ENCODE data around the gene TSPAN8.

TSPAN8 gene

GRCh38 chr12:71183846-71184245, 26.0 kb upstream of the TSPAN8 start:
- Histone ChIP-seq H3K4me3 (ENCODE audit: low read depth, low read length) (no peak overlapping the region), H3K9me3 (ENCODE audit: control insufficient read depth, insufficient read depth, low read depth, low read length) (no peaks in the 10 kb centered on the region), H3K4me1 (ENCODE audit: control insufficient read depth, insufficient read depth, low read length) (no peaks in the 10 kb centered on the region), H3K27ac (ENCODE audit: extremely low read depth, low read depth, low read length) (no peak overlapping the region), H3K36me3 (ENCODE audit: control insufficient read depth in 2 of 2, insufficient read depth in 1 of 2, low read length in 2 of 2) (no peaks in the 10 kb centered on the region)
- TF ChIP-seq ZNF473 (tag by site-specific recombination; IDR thresholded peaks at IDR 0.05) (no peak), ZNF529 (tag by site-specific recombination; IDR thresholded peaks at IDR 0.05; ENCODE audit: insufficient replicate concordance) (no peak), ZSCAN16 (tag by site-specific recombination; IDR thresholded peaks at IDR 0.05) (no peak), ZNF48 (tag by site-specific recombination; IDR thresholded peaks at IDR 0.05) (no peak)
- POLR2A ChIA-PET = no interaction called here
- CTCF ChIA-PET = interaction anchor here (0.6 kb wide), 1 partner anchor 11 kb away, joined by 3 read pairs; no protein-coding TSS in a partner anchor

- Histone ChIP-seq H3K4me3 (ENCODE audit: low read depth, low read length) (no peak overlapping the region), H3K9me3 (ENCODE audit: control insufficient read depth, insufficient read depth, low read depth, low read length) (no peaks in the 10 kb centered on the region), H3K27ac (ENCODE audit: extremely low read depth, low read depth, low read length) (no peak overlapping the region), H3K4me1 (ENCODE audit: control insufficient read depth, insufficient read depth, low read length) (no peaks in the 10 kb centered on the region), H3K36me3 (ENCODE audit: control insufficient read depth in 2 of 2, insufficient read depth in 1 of 2, low read length in 2 of 2) (no peaks in the 10 kb centered on the region)
- ChIA-PET POLR2A (no interaction called here), CTCF (no interaction called here)
- no peak for TF ChIP-seq ZNF701 (tag by site-specific recombination; IDR thresholded peaks at IDR 0.05)
- no peak for TF ChIP-seq ZNF692 (tag by site-specific recombination; IDR thresholded peaks at IDR 0.05)
Observed at GRCh38 chr12:71183018-71183417, 25.2 kb upstream of the TSPAN8 start.

GRCh38 chr12:71178162-71178561, 20.4 kb upstream of the TSPAN8 start:
- CTCF ChIA-PET = no interaction called here
- TF ChIP-seq ZNF433 (tag by site-specific recombination; IDR thresholded peaks at IDR 0.05; ENCODE audit: low read depth) (no peak), ZNF391 (tag by site-specific recombination; IDR thresholded peaks at IDR 0.05; ENCODE audit: borderline replicate concordance, low read depth) (no peak), ZNF155 (tag by site-specific recombination; IDR thresholded peaks at IDR 0.05) (no peak), ZNF596 (tag by site-specific recombination; IDR thresholded peaks at IDR 0.05) (no peak), ZNF274 (IDR thresholded peaks at IDR 0.05; ENCODE audit: low read length) (no peak), ZNF274 (tag by site-specific recombination; IDR thresholded peaks at IDR 0.05; ENCODE audit: borderline replicate concordance) (no peak), ZNF18 (tag by site-specific recombination; IDR thresholded peaks at IDR 0.05) (no peak), ZNF654 (tag by site-specific recombination; IDR thresholded peaks at IDR 0.05; ENCODE audit: low read depth) (no peak), ZNF670 (tag by site-specific recombination; IDR thresholded peaks at IDR 0.05; ENCODE audit: low read depth) (no peak), ZNF510 (tag by site-specific recombination; IDR thresholded peaks at IDR 0.05; ENCODE audit: insufficient replicate concordance) (no peak), ZNF280D (tag by site-specific recombination; IDR thresholded peaks at IDR 0.05) (no peak), GFI1B (tag by site-specific recombination; IDR thresholded peaks at IDR 0.05) (no peak), REPIN1 (tag by site-specific recombination; IDR thresholded peaks at IDR 0.05; ENCODE audit: low read depth) (no peak), PRDM10 (tag by site-specific recombination; IDR thresholded peaks at IDR 0.05) (no peak), SP7 (tag by site-specific recombination; IDR thresholded peaks at IDR 0.05) (no peak), ZNF311 (tag by site-specific recombination; IDR thresholded peaks at IDR 0.05; ENCODE audit: borderline replicate concordance) (no peak), TCF7L2 (IDR thresholded peaks at IDR 0.05; ENCODE audit: borderline replicate concordance, low read depth, low read length) (no peak)
- no peaks in the 10 kb centered on the region for H3K4me1 ChIP-seq (ENCODE audit: control insufficient read depth, insufficient read depth, low read length)

More at GRCh38 chr12:71178162-71178561, 20.4 kb upstream of the TSPAN8 start:
- POLR2A ChIA-PET = no interaction called here
- Histone ChIP-seq H3K9me3 (ENCODE audit: control insufficient read depth, insufficient read depth, low read depth, low read length) (no peaks in the 10 kb centered on the region), H3K36me3 (ENCODE audit: control insufficient read depth in 2 of 2, insufficient read depth in 1 of 2, low read length in 2 of 2) (no peaks in the 10 kb centered on the region), H3K27ac (ENCODE audit: extremely low read depth, low read depth, low read length) (no peak overlapping the region), H3K4me3 (ENCODE audit: low read depth, low read length) (no peak overlapping the region)

Data from HEK293 (cell line).